ENCODE results near the gene NMT1.

Gene NMT1

DNA sequence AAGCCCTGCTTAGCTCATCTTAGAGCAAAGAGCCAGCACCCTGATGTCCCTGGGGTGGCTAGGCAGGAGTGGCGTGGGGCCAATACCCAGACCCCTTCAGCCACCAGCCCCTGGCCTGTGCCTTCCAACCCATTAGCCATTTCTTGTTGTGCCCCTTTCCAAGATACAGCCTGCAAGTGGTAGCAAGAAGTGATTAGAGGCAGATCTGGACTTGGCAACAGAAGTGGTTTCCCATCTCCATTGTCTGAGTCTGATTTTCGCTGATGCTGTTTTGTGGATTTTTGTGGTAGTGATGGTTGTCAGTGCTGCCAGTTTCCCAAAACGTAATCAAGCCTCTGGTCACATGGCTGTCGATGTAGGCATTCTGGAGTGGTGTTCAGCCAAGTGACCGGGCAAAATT, 45.5 kb downstream of the NMT1 start:
- DNase-seq, result no peak

DNA sequence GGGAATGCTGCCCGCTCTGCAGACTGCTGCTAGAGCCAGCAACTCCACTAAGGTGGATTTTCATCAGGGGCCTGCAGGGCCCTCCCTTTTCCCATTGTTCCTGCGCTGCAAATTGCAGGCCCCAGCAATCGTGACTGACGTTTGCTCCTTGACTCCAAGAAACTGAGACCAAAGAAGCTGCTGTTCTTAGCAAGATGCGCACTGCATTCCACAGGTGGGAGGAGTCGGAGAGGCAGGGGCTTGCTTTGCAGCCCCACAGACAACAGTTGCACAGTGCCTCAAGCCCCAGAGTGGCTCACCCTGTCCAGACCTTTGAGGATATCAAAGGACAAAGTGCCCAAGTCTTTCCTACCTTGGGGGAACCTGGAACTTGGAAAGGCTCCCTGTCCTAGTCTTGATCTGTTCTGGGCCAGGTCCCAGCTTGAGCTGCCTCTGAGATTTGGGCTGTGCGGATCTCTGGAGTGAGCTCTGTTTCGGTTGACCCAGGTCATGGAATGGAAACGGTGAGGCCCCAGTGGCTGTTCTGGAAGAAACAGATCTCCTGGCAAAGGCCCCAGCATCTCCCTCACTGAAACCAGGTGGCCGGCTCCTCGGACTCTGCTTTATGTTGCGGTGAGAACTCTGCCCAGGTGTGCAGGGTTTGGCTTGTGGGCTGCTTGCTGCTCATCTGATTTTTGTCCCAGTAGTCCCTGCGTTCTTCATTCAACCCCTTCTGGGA, 46.3 kb downstream of the NMT1 start:
- DNase-seq, result no peak

DNA sequence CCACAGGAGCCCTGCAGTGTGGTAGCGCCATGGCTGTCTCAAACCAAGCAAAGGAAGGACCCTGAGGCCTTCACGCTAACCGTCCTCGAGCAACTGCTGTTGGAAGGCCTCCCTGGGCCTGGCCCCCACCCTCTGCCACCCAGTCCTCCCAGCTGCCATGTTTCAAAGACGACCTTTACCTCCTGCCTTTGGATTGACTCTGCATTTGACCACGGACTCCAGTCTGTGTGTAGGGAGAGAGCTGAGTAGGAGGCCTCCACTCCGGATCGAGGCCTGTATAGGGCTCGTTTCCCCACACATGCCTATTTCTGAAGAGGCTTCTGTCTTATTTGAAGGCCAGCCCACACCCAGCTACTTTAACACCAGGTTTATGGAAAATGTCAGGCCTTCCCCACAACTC, 46.9 kb downstream of the NMT1 start:
- no peak for DNase-seq

DNA sequence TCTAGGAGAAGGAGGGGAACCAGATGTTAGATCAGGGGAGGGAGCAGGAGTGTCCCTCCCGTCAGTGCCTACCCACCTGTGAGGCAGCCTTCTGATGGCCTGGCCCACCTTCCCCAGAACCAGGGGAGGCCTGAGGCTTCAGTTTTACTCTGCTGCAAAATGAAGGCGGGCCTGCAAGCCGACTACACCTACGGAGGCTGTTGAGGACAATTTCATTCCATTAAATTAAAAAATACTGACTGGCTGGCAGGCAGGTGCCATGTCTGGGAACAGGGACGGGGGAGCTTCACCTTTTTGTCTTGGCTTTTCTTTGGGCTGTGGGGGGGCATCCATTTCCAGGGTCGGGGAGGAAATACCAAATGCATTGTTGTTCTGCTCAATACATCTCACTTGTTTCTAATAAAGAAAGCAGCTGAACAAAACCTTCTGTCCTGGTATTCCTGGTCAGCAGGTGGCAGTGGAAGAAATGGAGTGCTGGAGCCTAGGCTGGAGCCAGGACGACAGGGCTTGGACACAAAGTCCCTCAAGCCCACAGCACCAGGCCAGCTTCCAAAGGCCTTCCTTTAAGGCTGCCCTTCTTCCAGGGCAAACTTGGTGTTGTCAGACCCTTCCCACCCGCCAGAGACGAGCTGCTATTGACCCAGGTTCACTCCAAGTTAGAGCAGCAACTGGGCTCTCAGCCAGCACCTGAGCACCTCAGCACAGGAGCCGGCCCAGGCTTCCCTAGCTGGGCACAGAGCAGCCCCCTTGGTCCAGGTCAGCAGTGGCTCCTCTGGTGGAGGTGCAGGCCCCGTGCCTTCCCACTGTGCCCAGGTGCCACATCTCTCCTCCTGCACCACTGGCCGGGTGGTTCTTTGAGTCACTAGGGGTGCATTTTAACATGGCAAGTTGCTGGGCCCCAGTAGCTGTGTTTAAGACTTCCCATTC, 47.7 kb downstream of the NMT1 start:
- no peak for DNase-seq

DNA sequence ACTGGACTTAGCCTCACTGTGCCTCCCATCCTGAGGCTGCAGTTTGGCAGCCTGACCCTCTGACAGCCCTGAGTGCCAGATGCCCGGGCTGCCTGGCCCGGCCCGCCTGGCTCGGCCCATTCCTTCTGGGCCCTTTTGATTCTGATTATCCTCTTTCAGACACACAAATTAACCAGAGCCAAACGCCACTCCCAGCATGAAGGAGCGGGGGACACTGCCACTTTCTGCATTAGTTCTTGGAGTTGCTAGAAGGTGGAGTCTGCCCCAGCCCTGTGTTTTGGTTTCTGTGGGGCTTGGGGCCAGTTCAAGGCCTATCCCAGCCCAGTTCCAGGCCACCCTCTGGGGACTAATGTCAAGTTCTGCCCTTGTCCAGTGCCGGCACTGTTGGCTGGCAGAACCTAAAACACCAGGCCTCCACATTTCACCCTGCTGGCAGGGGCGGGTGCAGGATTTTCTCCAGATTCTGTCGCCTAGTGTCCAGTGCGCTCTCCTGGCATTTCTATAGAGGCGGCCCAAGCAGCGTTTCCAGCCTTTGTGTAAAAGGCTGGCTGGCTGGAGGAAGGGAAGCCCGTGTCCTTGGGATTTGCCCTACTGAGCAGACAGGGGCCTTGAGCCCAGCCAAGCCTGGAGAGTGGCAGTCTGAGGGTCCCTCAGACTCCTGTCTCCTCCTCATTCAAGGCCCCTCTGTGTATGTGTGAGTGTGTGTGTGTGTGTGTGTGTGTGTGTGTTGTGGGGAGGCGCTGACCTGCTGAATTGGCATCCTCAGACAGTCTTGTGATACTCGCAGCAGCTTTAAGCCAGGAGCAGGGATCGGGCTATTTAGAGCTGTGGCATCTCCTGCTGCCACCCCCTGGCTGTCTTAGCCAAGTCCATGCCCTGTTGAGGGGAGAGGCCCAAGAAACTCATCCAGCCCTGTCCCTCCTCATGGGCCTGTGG, 49.8 kb downstream of the NMT1 start:
- no peak for DNase-seq

DNA sequence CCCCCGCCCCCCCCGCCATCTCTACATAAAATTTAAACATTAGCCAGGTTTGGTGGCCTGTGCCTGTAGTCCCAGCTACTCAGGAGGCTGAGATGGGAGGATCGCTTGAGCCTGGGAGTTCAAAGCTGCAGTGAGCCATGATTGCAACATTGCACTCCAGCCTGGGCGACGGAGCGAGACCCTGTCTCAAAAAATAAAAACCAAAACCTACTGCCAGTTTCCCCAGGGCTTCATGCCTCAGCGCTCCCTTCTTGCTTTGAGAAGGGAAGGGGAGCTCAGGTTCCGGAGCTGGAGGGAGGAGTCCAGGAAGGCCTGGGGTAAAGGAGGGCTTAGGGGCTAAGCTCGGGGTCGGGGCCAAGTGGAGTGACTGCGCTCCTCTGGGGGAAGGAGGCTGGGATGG, 50.7 kb downstream of the NMT1 start:
- DNase-seq, result no peak

DNA sequence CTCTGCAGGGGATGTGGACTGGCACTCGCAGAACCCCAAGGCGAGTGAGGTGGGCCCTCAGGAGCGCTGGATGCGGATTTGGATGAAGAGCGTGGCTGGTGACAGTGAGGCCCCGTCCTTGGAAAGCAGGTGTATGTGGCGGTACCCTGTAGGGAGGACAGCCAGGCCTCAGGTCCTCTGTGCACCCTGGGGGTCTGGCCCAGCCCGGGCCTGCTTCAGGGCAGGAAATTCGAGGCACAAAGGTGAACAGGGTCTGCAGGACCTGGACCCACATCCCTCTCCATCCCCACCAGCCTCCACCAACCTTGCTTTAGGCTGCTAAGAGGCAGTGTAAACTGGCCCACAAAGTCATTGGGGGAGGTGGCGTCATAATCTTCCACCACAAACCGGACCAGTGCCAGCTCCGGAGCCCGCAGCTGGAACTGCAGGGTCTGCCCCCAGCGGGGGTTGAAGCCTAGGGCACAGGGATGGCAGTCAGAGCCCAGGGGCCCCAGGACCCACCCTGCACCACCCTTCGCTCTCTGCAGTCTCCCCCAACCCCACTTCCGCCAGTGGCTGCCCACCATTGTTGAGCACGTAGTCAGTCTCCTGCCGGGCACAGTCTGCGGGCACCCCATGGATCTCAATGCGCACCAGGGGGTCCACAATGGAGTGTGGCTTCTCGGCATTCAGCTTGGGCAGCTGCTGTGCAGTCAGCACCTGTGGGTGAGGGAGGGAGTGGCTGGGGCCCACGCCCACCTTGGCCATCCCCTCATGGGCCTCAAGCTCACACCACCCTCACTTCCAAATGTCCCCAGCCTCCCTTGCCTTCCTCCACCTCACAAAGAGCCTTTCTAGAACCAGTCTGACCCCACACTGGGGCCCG, 51.7 kb downstream of the NMT1 start:
- no peak for DNase-seq

DNA sequence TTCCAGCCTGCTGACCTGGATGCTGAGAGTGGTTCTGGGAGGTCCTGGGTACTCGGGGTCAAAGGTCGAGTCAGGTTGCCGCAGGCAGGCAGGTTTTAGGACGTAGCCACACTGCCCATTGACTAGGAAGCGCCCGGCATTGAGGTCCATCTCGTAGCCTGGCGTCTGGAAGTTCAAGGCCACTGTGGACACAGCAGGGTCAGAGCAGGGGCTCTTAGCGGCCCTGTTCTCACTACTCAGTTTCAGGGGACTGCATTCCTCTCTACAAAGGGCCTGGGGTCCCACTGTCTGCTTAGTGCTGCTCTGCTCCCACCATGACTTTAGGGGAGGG, 52.3 kb downstream of the NMT1 start:
- DNase-seq, result no peak

DNA sequence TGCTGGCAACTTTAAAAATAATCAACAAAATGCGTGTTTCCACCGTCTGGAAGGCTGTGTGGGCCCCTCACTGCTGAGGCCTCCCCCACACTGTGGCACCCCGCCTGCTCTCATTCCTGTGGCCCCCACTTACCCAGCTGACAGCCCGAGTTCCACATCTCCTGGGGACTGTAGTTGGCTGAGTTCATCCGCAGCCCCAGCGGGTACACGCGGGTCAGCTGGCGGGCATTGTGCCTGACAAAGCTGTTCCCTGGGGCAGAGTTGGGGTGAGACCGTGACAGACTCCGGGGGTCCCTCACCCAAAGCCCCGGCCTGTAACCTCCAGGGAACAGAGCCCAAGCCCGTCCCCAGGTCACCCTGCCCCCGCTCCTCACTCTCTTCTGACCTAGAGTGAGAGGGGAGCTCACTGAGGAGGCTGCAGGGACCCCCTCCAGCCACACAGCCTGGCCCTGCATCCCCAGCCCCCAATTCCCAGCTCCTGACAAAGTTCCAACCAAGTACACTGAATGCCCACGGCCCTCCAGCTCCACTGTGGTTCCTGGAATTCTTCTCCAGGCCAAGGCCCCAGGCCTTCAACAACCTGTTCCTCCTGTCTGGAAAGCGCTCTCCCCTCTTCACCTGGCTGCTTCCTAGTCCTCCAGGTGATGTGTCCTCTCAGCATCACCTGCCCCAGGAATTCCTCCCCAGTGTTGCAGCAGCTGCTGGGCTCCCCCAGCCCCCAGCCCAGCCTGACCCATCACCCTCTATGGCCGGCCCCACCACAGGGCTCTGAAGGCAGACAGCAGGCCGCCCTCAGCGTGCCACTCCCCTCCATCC, 53.2 kb downstream of the NMT1 start:
- DNase-seq, result no peak

DNA sequence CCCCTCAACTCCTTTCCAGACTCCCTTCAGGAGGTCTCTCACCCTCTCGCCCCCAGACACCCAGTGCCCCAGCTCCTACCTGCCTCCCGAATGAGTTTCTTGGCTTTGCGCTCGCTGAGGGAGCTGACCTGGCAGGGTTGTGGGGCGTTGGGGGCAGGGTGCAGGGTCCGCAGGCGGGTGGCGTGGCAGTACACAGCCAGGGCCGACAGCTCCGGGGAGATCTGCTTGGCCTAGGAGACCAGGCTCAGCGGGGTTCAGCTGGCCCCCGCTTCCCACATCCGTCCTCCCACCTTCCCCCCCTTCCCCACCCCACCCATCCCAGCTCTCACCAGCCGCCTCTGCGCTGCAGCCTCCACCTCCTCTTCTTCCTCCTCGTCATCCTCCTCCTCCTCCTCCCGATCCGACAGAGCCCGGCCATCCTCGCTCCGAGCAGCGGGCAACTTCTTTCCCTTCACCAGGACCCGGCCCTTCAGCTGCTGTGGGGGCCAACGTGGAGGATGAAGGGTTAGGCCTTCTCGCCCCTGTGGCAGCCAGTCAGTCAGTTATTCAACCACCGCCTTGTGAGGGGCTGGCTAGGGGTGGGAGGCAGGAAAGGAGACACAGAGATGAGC, 54.0 kb downstream of the NMT1 start:
- DNase-seq, result no peak

DNA sequence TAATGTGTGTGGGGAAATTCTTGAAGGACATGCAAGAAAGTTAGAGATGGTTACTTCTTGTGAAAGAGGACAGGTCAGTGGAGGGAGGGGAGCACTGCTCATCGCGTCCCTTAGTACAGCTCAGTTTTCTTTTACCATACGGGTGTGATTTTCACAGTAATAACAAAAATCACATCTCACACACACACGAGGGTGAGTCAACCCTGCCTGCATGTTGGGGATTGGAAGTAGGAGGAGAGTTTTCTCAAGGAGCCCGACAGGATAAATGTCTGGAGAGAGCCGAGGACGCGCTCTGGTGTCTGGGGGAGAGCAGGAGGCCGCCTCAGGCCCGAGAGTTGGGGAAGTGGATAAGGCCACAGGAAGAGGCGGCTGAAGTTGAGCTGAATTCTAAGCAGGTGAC, 54.8 kb downstream of the NMT1 start:
- DNase-seq, result no peak

DNA sequence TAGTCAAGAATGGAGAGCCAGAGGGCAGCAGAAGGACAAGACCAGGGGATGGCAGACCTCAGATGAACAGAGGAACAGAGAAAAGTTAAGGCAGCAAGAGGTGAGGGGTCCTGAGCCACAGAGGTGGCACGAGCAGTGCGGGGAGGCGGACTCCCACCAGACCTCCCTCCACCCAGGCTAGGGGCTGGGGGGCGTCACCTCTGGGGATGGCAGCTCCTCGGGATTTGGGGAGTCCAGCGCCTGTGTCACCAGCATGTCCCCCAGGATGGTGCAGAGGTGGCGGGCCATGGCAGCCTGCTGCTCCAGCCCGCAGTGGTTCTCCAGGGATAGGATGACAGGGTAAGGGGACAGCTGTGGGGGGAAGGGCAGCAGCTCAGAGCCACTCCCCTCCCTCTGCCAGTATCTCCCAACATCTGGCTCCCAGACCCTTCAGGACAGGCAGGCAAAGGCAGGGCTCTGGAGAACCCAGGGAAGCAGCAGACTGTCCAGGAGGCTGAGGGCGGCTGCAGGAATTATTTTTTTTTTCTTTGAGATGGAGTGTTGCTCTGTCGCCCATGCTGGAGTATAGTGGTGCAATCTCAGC, 55.4 kb downstream of the NMT1 start:
- no peak for DNase-seq

DNA sequence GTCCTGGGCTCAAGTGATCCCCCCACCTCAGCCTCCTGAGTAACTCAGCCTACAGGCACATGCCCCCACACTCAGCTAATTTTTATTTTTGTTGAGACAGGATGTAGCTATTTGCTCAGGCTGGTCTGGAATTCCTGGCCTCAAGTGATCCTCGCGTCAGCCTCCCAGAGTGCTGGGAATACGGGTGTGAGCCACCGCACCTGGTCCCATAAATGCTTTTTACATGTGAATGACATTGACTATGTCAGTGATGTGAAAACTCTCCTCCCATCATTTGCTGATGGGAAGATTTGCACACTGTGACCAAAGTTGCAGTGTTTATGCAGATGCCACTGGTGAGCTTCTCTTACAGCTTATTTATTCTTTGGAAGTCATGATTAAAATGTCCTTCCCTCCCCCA, 56.2 kb downstream of the NMT1 start:
- no peak for DNase-seq

DNA sequence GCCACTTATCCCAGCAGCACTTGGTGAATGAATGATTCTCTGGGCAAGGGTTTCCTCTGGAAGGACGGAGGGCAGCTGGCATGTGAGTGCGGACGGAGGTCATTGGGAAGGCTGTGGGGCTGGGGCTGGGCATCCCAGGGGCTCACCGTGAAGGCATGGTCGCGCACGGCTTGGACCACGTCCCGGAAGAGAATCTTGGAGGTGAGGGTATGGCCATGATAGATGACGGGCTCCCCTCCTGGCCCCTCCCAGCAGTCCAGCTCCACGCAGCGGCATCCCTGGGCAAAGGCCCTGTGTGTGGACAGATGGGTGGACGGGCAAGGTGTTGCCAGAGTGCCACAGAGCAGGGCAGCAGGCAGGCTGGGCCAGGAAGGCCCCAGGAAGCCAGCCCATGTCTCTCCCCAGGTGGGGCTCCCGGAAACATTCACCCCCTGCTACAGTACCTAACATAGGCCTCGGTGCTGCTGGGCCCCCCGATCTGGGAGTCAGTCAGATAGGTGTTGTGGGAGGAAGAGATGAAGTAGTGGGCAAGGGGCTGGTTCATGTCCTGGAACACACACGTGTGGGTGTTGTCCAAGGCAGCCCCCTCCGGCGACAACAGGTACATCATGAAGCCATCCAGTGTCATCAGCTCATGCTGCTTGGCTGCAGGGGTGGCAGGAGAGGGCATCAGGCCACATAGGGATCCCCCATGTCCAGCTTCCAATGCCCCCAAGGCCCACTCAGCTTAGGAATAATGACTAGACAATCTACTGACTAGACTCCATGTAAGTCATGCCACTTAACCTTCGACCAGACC, 56.9 kb downstream of the NMT1 start:
- DNase-seq, result no peak

DNA sequence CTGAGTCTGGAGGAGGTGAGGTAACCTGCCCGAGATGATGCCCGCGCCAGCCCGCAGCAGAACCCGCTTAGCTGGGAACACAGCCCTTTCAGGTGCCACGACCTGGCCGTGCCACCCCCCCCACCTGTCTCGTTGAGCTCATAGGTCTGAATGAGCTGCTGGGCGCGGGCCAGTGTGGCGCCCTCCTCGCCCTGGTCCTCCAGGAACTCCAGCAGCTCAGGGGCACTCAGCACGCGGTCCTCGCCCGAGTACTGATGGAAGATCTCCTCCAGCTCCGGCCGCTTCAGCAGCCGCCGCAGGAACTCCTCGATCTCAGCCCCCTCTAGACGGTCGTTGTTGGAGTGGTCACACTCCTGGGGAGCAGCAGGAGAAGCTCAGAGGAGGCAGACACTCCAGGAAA, 57.6 kb downstream of the NMT1 start:
- DNase-seq, result no peak

DNA sequence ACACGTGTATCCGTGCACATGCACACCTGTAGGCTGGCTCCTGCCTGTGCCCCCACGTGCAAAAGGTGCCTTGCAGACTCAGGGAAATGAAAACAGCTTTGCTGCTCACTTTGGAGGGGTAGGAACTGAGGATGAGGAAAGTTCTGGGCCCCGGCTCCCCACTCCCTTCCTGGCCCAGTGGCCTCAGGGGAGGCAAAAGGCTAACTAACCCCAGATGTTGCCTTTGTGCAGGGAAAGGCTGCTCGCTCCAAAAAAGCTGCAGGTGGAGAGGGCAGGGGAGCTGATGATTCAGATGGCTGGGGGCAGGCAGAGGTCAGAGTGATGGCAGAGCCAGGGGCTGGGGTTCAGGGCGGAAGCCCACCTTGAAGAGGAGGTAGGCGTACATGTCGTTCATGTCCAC, 58.8 kb downstream of the NMT1 start:
- no peak for DNase-seq

DNA sequence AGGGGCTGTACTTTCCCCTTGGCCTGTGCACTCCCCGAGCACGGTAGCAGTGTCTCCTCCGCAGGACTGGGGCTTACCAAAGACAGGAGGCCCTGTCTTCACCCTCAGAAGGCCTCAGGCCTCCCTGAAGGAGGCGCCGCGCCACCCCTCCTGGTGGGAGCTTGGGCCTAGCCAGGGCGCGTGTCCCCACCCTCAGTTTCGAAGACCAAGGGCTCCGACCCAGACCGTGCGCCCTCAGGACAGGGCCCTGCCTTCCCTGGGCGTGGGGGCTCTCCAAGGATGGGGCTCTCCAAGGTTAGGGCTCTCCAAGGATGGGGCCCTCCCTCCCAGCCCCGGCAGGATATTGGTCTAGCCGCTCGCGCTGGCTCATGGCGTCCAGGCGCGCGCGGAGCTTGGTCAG, 59.4 kb downstream of the NMT1 start:
- no peak for DNase-seq

DNA sequence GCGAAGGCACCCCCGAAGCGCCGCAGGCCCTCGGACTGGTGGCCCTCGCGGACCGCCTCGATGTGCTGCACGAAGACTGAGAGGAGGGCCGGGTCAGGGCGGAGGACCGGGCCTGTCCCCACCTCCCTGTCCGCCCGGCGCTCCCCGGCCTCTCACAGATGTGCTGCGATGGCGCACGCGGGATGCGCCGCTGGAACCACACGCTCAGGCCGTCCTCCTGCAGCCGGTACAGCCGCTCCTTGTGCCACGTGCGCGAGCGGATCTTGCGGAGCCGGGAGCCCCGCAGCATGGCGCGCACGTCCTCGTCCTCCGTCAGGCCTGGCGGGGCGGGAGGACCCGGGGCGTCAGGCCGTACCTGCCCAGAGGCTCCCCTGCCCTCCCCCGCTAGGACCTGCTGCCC, 59.9 kb downstream of the NMT1 start:
- no peak for DNase-seq

DNA sequence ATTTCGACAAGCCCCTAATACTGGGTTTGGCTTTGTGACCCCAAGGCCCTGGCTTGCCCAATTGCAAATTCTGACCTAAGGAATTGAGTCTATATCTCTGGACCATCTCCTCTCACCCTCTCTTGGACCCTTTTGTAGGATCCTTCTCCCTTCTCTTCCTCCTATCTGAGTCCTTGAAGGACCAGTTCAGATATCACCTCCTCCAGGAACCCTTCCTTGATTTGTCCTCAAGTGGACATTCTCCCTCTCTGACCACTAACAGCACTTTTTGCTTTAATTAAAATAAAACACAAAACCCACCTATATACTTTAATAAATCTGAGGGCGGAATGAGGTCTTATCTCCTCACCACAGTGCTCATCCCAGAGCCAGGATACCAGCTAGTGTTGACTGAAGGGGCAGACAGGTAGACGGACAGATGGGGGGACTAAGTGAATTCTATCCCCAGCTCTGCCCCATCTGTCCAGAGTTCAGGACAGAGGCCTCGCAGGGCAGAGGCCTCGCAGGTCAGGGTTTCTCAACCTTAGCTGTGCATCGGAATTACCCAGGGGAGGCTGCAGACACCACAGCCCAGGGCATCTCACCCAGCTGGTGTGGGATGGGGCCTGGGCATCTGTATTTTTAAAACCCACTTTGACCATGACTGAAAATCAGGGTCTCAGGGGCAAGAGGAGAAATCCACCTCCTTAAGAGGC, 62.1 kb downstream of the NMT1 start:
- DNase-seq, result no peak
